ENCODE results near the gene RTEL1.

RTEL1 gene

DNA sequence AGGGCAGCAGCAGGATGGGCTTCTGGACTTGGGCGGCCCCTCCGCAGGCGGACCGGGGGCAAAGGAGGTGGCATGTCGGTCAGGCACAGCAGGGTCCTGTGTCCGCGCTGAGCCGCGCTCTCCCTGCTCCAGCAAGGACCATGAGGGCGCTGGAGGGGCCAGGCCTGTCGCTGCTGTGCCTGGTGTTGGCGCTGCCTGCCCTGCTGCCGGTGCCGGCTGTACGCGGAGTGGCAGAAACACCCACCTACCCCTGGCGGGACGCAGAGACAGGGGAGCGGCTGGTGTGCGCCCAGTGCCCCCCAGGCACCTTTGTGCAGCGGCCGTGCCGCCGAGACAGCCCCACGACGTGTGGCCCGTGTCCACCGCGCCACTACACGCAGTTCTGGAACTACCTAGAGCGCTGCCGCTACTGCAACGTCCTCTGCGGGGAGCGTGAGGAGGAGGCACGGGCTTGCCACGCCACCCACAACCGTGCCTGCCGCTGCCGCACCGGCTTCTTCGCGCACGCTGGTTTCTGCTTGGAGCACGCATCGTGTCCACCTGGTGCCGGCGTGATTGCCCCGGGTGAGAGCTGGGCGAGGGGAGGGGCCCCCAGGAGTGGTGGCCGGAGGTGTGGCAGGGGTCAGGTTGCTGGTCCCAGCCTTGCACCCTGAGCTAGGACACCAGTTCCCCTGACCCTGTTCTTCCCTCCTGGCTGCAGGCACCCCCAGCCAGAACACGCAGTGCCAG is 38.7 kb downstream of the RTEL1 start, which contains the start of gene TNFRSF6B:
Gene TNFRSF6B (plus strand): TSS at position 25 of the 729 bp plus-strand sequence. CDS start 116 bp downstream, at position 141.
- H3K27ac ChIP-seq = peak within 1 kb of the TSS; percentile 33

DNA sequence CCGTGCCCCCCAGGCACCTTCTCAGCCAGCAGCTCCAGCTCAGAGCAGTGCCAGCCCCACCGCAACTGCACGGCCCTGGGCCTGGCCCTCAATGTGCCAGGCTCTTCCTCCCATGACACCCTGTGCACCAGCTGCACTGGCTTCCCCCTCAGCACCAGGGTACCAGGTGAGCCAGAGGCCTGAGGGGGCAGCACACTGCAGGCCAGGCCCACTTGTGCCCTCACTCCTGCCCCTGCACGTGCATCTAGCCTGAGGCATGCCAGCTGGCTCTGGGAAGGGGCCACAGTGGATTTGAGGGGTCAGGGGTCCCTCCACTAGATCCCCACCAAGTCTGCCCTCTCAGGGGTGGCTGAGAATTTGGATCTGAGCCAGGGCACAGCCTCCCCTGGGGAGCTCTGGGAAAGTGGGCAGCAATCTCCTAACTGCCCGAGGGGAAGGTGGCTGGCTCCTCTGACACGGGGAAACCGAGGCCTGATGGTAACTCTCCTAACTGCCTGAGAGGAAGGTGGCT is 39.3 kb downstream of the RTEL1 start:
- H3K27ac ChIP-seq = peak overlapping the region; percentile 33; the same call in 1 of the 2 replicates
- TF ChIP-seq, protein P1, sequence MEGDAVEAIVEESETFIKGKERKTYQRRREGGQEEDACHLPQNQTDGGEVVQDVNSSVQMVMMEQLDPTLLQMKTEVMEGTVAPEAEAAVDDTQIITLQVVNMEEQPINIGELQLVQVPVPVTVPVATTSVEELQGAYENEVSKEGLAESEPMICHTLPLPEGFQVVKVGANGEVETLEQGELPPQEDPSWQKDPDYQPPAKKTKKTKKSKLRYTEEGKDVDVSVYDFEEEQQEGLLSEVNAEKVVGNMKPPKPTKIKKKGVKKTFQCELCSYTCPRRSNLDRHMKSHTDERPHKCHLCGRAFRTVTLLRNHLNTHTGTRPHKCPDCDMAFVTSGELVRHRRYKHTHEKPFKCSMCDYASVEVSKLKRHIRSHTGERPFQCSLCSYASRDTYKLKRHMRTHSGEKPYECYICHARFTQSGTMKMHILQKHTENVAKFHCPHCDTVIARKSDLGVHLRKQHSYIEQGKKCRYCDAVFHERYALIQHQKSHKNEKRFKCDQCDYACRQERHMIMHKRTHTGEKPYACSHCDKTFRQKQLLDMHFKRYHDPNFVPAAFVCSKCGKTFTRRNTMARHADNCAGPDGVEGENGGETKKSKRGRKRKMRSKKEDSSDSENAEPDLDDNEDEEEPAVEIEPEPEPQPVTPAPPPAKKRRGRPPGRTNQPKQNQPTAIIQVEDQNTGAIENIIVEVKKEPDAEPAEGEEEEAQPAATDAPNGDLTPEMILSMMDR (conservative IDR thresholded peaks at IDR 0.05) = no peak

More for the DNA sequence above, 38.7 kb downstream of the RTEL1 start, which contains the start of gene TNFRSF6B:
- TF ChIP-seq, protein P1 (conservative IDR thresholded peaks at IDR 0.05) = no peak

DNA sequence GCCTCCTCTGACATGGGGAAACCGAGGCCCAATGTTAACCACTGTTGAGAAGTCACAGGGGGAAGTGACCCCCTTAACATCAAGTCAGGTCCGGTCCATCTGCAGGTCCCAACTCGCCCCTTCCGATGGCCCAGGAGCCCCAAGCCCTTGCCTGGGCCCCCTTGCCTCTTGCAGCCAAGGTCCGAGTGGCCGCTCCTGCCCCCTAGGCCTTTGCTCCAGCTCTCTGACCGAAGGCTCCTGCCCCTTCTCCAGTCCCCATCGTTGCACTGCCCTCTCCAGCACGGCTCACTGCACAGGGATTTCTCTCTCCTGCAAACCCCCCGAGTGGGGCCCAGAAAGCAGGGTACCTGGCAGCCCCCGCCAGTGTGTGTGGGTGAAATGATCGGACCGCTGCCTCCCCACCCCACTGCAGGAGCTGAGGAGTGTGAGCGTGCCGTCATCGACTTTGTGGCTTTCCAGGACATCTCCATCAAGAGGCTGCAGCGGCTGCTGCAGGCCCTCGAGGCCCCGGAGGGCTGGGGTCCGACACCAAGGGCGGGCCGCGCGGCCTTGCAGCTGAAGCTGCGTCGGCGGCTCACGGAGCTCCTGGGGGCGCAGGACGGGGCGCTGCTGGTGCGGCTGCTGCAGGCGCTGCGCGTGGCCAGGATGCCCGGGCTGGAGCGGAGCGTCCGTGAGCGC is 39.9 kb downstream of the RTEL1 start:
- no peak overlapping the region for H3K27ac ChIP-seq
- TF ChIP-seq, protein P1 (conservative IDR thresholded peaks at IDR 0.05) = no peak

DNA sequence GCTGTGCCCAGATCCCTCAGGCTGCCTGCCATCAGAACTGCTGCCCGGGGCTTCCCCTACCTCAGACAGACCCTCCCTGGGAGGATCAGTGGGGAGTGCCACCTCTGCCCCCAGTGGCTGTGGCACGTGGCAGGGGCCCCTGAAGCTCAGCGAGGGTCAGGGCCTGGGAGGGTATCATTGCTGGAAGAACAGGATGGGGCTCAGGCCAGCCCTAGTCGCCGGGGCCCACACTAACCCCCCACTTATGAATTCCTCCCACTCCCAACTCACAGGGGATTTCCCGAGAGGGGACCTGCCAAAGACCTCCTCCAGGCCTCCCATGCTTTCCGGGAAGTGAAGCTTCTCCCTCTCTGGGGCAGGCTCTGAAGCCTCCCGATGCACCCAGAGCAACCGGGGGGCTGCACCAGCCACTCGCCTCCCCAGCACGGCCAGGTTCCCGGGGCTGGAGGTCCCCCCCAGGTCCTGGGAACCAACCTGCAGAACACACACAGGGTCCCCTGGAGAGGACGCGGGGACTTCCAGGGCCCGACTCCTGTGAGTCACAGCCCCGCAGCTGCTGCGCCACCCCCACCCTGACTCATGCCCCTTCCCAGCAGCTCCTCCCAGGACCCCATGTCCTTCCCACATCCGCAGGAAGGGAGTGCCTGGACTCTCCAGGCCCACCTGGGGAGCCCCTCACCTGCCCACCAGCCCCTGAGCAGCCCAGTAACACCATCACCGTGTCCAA is 40.8 kb downstream of the RTEL1 start:
- no peak overlapping the region for H3K27ac ChIP-seq
- TF ChIP-seq, protein P1 (conservative IDR thresholded peaks at IDR 0.05) = no peak

DNA sequence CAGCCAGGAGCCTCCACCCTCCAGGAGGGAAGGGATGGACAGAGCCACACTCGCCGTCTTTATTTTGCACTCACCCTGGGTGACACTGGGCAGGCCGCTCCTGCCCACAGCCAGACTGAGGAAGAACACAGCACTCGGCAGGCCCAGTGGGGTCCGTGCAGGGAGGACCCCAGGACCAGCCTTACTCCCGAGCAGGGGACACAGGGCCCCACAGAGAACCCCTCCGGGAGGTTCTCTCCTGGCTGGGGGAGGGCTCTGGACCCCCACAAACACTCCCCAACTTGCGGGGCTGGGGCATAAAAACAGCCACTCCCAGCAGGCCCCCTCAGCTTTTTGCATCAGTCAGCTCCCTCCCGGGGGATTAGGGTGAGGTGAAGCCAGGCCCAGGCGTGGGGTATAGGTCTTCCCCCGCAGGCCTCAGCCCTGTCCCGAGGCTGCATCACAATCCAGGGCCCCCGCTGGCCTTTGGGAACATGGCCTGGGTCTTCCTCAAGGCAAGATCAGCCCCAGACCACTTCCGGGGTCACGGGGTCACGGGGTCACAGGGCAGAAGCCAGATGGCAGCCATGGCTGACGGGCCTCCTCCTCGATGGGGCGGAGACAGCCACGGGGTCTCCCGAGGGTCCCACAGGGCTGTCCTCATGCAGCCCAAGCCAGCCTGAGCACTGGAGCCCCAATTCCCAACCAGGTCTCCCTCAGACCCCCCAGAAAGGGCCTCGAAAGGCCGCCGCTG is 41.5 kb downstream of the RTEL1 start:
- TF ChIP-seq, protein P1 (conservative IDR thresholded peaks at IDR 0.05) = no peak
- H3K27ac ChIP-seq = no peak overlapping the region

DNA sequence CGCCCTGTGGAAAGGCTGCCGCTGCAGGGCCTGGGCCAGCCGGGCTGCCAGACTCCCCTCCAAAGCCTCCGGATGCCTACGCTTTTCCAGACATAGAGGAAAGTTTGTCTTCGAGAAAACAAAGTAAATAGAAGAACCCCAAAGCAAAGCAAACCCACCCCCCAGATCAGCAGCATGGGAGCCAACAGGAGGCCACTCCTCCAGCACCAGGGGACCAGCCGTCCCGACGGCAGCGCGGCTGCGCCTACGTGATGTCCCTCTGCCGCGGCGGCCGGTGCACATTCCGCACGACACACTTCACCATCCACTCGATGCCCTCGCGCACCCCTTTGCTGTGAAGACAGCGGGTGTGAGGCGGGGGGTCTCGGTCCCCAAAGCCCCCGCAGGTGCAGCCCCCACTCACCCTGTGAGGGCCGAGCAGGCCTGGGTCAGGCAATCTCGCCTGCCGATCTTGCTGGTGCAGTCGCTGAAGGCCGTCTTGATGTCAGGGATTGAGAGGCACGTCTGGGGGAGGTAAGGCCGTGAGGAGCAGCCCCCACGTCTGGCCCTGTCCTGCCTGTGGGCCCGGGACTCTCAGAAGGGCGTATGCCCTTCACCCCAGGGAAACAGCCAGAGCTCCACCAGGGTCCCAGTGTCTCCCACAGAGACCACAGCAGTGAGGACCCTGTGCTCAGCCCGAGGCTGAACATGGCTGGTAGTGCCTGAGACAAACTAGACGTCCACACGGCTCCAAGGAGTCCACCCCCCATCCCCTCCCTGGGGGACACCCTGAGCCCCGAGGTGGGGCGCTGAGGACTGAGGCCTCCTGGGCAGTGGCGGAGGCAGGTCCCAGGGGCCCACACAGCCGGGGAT is 42.3 kb downstream of the RTEL1 start:
- H3K27ac ChIP-seq = no peak overlapping the region
- TF ChIP-seq, protein P1 (conservative IDR thresholded peaks at IDR 0.05) = no peak
